Neural cell (in vitro differentiated cells): ENCODE measurements around the gene UBE2O. TPM values are rescaled to one million over a fixed set of nuclear protein-coding genes. Genes with fewer than 3 reads are reported as not detected.

Experiments
- H2AFZ ChIP-seq: fragments of 200-600, 300-800 bp; sonication (generic), shearing (Covaris generic); 2 replicates; pipeline ENCODE4 v1.6.0; 2014; ENCODE audit warnings: low read depth, mild to moderate bottlenecking, antibody characterized with exemption, low read length, moderate library complexity
- H3F3A ChIP-seq: fragments of 200-600 bp; shearing (Covaris generic); 2 replicates; pipeline ENCODE4 v1.6.1; 2016; ENCODE audit warnings: mild to moderate bottlenecking, moderate library complexity, mixed read lengths, antibody characterized with exemption, low read length; ENCODE audit not compliant: insufficient read depth, poor library complexity, severe bottlenecking
- H3K27ac ChIP-seq: fragments of 200-600, 300-800 bp; sonication (generic), shearing (Covaris generic); 2 replicates; pipeline ENCODE4 v1.5.1; 2014; ENCODE audit warnings: mild to moderate bottlenecking, low read length, moderate library complexity
- H3K27me3 ChIP-seq: fragments of 300-800, 200-600 bp; sonication (generic), shearing (Covaris generic); 2 replicates; pipeline ENCODE4 v1.6.0; 2014; ENCODE audit warnings: mild to moderate bottlenecking, low read depth, low read length, moderate library complexity; ENCODE audit not compliant: insufficient read depth
- H3K36me3 ChIP-seq: fragments of 300-800, 200-600 bp; sonication (generic), shearing (Covaris generic); 2 replicates; pipeline ENCODE4 v1.5.1; 2014; ENCODE audit warnings: mild to moderate bottlenecking, antibody characterized with exemption, low read length, moderate library complexity; ENCODE audit not compliant: insufficient read depth
- H3K4me2 ChIP-seq: fragments of 300-800, 200-600 bp; sonication (generic), shearing (Covaris generic); 2 replicates; pipeline ENCODE4 v1.6.0; 2014; ENCODE audit warnings: mild to moderate bottlenecking, low read length
- H3K4me3 ChIP-seq: fragments of 300-800, 200-600 bp; sonication (generic), shearing (Covaris generic); 2 replicates; pipeline ENCODE4 v1.5.1; 2014; ENCODE audit warnings: mild to moderate bottlenecking, low read length, moderate library complexity
- H3K79me2 ChIP-seq: fragments of 200-600 bp; shearing (Covaris generic); replicated peaks from 2 replicates; pipeline ENCODE4 v1.6.0; 2014; ENCODE audit warnings: mild to moderate bottlenecking, low read length, moderate library complexity; ENCODE audit not compliant: insufficient read depth
- H3K9ac ChIP-seq: fragments of 300-800, 200-600 bp; sonication (generic), shearing (Covaris generic); 2 replicates; pipeline ENCODE4 v1.6.1; 2016; ENCODE audit warnings: mild to moderate bottlenecking, low read length, mixed read lengths
- H3K9me2 ChIP-seq: fragments of 200-600 bp; shearing (Covaris generic); 2 replicates; pipeline ENCODE4 v1.6.1; 2016; ENCODE audit warnings: mild to moderate bottlenecking, low read length, mixed read lengths; ENCODE audit not compliant: insufficient read depth
- H3K9me3 ChIP-seq: fragments of 200-600, 300-800 bp; sonication (generic), shearing (Covaris generic); 2 replicates; pipeline ENCODE4 v1.6.1; 2016; ENCODE audit warnings: mild to moderate bottlenecking, mixed run types, low read length, moderate library complexity, mixed read lengths
- H4K20me1 ChIP-seq: fragments of 200-600 bp; shearing (Covaris generic); 2 replicates; pipeline ENCODE4 v1.6.1; 2016; ENCODE audit warnings: mild to moderate bottlenecking, mixed run types; ENCODE audit not compliant: insufficient read depth
- EP300 ChIP-seq: fragments of 450-650 bp; conservative IDR thresholded peaks from 2 replicates; pipeline ENCODE4 v1.6.1; 2014; ENCODE audit warnings: antibody characterized with exemption, mild to moderate bottlenecking, moderate library complexity; ENCODE audit not compliant: poor library complexity, severe bottlenecking
- EZH2 ChIP-seq: fragments of 200-600, 300-800 bp; shearing (Covaris generic), sonication (generic); IDR thresholded peaks from 2 replicates; pipeline ENCODE4 v1.6.1; 2014; ENCODE audit warnings: antibody characterized with exemption, low read length, borderline replicate concordance, mild to moderate bottlenecking; ENCODE audit not compliant: insufficient read depth, poor library complexity, severe bottlenecking
- MXI1 ChIP-seq: fragments of 450-650 bp; conservative IDR thresholded peaks from 2 replicates; pipeline ENCODE4 v1.6.1; 2014; ENCODE audit warnings: antibody characterized with exemption, mild to moderate bottlenecking; ENCODE audit not compliant: poor library complexity, severe bottlenecking
- POLR2AphosphoS5 ChIP-seq: IDR thresholded peaks from 2 replicates; pipeline ENCODE4 v1.6.1; 2012
- RAD21 ChIP-seq: fragments of 450-650 bp; conservative IDR thresholded peaks from 2 replicates; pipeline ENCODE4 v1.6.1; 2014; ENCODE audit warnings: antibody characterized with exemption, mild to moderate bottlenecking, moderate library complexity
- SMC3 ChIP-seq: fragments of 450-650 bp; conservative IDR thresholded peaks from 2 replicates; pipeline ENCODE4 v1.6.1; 2014; ENCODE audit warnings: antibody characterized with exemption, mild to moderate bottlenecking, moderate library complexity; ENCODE audit not compliant: poor library complexity
- TAF1 ChIP-seq: IDR thresholded peaks from 2 replicates; pipeline ENCODE4 v1.6.1; 2012; ENCODE audit warnings: low read depth
- polyA plus RNA-seq: library from polyadenylated mRNA; depleted of rRNA; stranded (reverse); fragments of >200 nt; gene quantifications from 2 replicates; pipeline ENCODE4 v1.2.3, GENCODE V29; 2014
- TF ChIP-seq, protein P1 (sequence below): fragments of 450-650 bp; IDR thresholded peaks from 2 replicates; pipeline ENCODE4 v1.5.1; 2014; ENCODE audit warnings: antibody characterized with exemption, mild to moderate bottlenecking, moderate library complexity; ENCODE audit not compliant: poor library complexity, severe bottlenecking
- TF ChIP-seq, protein P2 (sequence below): IDR thresholded peaks from 2 replicates; pipeline ENCODE4 v1.6.1; 2012; ENCODE audit warnings: borderline replicate concordance

The UBE2O gene
- polyA plus RNA-seq, 1 donor from 2014 or later = 28.0 TPM

DNA sequence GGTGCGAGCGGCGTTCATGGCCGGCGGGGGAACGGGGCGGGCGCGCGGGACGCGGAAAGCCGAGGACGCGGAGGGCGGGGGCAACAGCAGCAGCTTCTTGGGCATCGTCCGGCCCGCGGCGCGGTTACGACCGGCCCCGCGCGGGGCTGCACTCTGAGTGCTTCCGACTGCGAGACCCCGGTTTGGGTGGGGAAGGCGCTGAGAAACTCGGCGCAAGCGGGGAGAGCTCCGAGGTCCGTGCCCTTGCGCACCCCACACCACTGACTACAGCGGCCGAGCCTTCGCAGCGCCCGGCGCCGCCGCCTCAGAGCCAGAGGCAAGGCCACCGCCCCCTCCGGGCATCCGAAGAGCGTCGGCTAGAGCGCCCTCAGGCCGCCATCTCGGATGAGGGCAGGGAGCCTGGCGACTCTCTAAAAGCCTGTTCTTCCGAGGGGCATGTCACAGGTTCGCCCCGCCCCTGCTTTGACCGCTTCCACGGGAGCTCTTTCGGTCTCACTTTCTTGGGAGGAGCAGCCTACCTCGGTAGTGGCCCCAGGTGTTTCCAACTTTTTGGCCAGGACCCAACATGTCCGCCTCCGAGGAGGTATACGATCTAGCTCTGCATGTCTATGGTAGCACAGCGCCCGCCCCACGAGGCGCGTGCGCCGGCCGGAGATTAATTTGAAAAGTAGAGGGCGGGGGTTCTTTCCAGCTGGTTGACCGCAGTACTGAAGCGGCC, 99.2 kb downstream of the UBE2O start, which contains the start of gene PRPSAP1:
TSS of gene PRPSAP1 (minus strand) at position 318 of the 718 bp plus-strand sequence. CDS start at position 105, 213 bp downstream.
- no peaks in the 10 kb centered on the region for H4K20me1 ChIP-seq
- peak within 1 kb of the TSS; percentile 80 for H3K4me2 ChIP-seq
- no peaks in the 10 kb centered on the region for H3K27me3 ChIP-seq
- no peaks in the 10 kb centered on the region for H3K9me2 ChIP-seq
- peak within 1 kb of the TSS; percentile 89 for H2AFZ ChIP-seq
- H3K9me3 ChIP-seq = no peaks in the 10 kb centered on the region
- no peaks in the 10 kb centered on the region for H3K36me3 ChIP-seq
- H3F3A ChIP-seq = no peaks in the 10 kb centered on the region
- peak within 1 kb of the TSS; percentile 78 for H3K27ac ChIP-seq
- peak within 1 kb of the TSS; percentile 98 for H3K4me3 ChIP-seq
- TF ChIP-seq, protein P1, sequence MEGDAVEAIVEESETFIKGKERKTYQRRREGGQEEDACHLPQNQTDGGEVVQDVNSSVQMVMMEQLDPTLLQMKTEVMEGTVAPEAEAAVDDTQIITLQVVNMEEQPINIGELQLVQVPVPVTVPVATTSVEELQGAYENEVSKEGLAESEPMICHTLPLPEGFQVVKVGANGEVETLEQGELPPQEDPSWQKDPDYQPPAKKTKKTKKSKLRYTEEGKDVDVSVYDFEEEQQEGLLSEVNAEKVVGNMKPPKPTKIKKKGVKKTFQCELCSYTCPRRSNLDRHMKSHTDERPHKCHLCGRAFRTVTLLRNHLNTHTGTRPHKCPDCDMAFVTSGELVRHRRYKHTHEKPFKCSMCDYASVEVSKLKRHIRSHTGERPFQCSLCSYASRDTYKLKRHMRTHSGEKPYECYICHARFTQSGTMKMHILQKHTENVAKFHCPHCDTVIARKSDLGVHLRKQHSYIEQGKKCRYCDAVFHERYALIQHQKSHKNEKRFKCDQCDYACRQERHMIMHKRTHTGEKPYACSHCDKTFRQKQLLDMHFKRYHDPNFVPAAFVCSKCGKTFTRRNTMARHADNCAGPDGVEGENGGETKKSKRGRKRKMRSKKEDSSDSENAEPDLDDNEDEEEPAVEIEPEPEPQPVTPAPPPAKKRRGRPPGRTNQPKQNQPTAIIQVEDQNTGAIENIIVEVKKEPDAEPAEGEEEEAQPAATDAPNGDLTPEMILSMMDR = peak; percentile 60
- TF ChIP-seq TAF1 = peak; percentile 64
- peak; percentile 84 for TF ChIP-seq POLR2AphosphoS5
- peak; percentile 42 for TF ChIP-seq RAD21
- TF ChIP-seq EZH2 = no peak
- no peak for TF ChIP-seq SMC3
- TF ChIP-seq MXI1 = peak; percentile 81
- TF ChIP-seq, protein P2, sequence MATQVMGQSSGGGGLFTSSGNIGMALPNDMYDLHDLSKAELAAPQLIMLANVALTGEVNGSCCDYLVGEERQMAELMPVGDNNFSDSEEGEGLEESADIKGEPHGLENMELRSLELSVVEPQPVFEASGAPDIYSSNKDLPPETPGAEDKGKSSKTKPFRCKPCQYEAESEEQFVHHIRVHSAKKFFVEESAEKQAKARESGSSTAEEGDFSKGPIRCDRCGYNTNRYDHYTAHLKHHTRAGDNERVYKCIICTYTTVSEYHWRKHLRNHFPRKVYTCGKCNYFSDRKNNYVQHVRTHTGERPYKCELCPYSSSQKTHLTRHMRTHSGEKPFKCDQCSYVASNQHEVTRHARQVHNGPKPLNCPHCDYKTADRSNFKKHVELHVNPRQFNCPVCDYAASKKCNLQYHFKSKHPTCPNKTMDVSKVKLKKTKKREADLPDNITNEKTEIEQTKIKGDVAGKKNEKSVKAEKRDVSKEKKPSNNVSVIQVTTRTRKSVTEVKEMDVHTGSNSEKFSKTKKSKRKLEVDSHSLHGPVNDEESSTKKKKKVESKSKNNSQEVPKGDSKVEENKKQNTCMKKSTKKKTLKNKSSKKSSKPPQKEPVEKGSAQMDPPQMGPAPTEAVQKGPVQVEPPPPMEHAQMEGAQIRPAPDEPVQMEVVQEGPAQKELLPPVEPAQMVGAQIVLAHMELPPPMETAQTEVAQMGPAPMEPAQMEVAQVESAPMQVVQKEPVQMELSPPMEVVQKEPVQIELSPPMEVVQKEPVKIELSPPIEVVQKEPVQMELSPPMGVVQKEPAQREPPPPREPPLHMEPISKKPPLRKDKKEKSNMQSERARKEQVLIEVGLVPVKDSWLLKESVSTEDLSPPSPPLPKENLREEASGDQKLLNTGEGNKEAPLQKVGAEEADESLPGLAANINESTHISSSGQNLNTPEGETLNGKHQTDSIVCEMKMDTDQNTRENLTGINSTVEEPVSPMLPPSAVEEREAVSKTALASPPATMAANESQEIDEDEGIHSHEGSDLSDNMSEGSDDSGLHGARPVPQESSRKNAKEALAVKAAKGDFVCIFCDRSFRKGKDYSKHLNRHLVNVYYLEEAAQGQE = peak; percentile 35
- TF ChIP-seq EP300 = peak; percentile 53
- H3K79me2 ChIP-seq = peaks cover 9% of the 10 kb centered on the region
- H3K9ac ChIP-seq = peak within 1 kb of the TSS; percentile 82

DNA sequence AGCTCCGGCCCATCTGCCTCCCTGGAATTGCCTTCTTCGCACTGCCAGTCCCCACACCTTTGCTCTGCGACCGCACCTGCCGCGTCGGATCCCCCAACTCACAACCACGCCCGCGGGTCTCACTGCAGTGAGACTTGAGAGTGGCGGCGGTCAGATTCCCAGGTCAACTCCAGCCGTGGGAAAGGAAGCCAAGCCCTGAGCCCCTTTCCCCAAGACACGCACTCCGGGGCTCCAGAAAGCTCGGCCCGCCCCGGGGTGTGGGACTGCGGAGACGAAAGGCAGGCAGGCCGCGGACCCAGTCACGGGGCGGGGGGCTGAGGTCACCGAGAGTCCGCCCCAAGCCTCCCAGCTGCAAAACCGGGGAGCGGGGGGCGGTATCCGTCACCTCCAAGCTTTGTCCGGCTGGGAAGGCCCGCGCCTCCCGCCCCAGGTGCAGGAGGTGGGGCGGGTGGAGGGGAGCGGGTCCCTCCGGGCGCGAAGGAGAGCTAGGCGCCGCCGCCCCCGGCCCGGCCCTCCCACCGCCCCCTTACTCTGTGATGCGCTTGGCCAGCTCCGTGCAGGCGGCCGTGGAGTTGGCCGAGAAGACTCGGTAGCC, 99.9 kb downstream of the UBE2O start:
- H3K36me3 ChIP-seq = no peaks in the 10 kb centered on the region
- no peaks in the 10 kb centered on the region for H3K9me2 ChIP-seq
- H2AFZ ChIP-seq = peak overlapping the region; percentile 89
- H3F3A ChIP-seq = no peaks in the 10 kb centered on the region
- peak overlapping the region; percentile 82 for H3K9ac ChIP-seq
- no peaks in the 10 kb centered on the region for H3K27me3 ChIP-seq
- no peaks in the 10 kb centered on the region for H4K20me1 ChIP-seq
- peak overlapping the region; percentile 98 for H3K4me3 ChIP-seq
- H3K4me2 ChIP-seq = peak overlapping the region; percentile 78
- TF ChIP-seq EP300 (no peak), POLR2AphosphoS5 (no peak), RAD21 (no peak), TAF1 (no peak), MXI1 (no peak), EZH2 (no peak), SMC3 (no peak)
- TF ChIP-seq, protein P2 = no peak
- TF ChIP-seq, protein P1 = no peak
- peak overlapping the region; percentile 78 for H3K27ac ChIP-seq
- no peaks in the 10 kb centered on the region for H3K9me3 ChIP-seq
- H3K79me2 ChIP-seq = peaks cover 9% of the 10 kb centered on the region
